Measurements from ENCODE around the gene C5orf15.

Gene C5orf15

DNA sequence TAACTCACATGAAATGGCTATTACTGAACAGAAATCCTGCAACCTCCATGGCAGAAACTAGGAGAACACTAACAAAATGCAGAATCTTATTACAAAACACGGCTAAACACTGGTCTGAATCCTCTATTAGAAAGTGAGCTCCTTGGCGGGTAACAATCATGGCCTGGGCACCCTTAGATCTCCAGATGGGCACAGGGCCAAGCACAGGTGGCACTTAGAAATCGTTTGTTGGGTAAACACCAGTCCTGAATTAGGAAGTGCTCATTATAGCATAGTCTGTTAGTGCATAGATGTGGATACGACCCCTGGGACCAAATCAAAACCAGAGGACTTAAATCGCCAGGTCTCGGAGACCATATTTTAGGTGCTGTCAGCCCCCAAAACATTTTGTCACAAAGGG is 22.0 kb upstream of the C5orf15 start:
- no peak for DNase-seq (ENCODE audit: low read depth in 1 of 2, low spot score in 1 of 2)
- H3K4me3 ChIP-seq (replicated peaks; ENCODE audit: insufficient read depth, low read length) = no peak overlapping the region
- TF ChIP-seq POLR2AphosphoS5 (IDR thresholded peaks at IDR 0.05; ENCODE audit: low read depth) (no peak), SPI1 (IDR thresholded peaks at IDR 0.05; ENCODE audit: borderline replicate concordance, low read depth) (no peak), CTCF (IDR thresholded peaks at IDR 0.05; ENCODE audit: insufficient read depth, low read length) (no peak), GABPA (IDR thresholded peaks at IDR 0.05; ENCODE audit: low read depth) (no peak)
- TF ChIP-seq, protein P1, sequence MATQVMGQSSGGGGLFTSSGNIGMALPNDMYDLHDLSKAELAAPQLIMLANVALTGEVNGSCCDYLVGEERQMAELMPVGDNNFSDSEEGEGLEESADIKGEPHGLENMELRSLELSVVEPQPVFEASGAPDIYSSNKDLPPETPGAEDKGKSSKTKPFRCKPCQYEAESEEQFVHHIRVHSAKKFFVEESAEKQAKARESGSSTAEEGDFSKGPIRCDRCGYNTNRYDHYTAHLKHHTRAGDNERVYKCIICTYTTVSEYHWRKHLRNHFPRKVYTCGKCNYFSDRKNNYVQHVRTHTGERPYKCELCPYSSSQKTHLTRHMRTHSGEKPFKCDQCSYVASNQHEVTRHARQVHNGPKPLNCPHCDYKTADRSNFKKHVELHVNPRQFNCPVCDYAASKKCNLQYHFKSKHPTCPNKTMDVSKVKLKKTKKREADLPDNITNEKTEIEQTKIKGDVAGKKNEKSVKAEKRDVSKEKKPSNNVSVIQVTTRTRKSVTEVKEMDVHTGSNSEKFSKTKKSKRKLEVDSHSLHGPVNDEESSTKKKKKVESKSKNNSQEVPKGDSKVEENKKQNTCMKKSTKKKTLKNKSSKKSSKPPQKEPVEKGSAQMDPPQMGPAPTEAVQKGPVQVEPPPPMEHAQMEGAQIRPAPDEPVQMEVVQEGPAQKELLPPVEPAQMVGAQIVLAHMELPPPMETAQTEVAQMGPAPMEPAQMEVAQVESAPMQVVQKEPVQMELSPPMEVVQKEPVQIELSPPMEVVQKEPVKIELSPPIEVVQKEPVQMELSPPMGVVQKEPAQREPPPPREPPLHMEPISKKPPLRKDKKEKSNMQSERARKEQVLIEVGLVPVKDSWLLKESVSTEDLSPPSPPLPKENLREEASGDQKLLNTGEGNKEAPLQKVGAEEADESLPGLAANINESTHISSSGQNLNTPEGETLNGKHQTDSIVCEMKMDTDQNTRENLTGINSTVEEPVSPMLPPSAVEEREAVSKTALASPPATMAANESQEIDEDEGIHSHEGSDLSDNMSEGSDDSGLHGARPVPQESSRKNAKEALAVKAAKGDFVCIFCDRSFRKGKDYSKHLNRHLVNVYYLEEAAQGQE (IDR thresholded peaks at IDR 0.05; ENCODE audit: insufficient replicate concordance, low read depth) = no peak
- H3K27ac ChIP-seq (replicated peaks) = no peak overlapping the region
- no peaks in the 10 kb centered on the region for H3K27me3 ChIP-seq (ENCODE audit: insufficient read depth, poor library complexity, severe bottlenecking)

GRCh38 chr5:133985540-133986180 is 17.2 kb upstream of the C5orf15 start:
- no peak for DNase-seq (ENCODE audit: low read depth in 1 of 2, low spot score in 1 of 2)
- Histone ChIP-seq H3K27me3 (ENCODE audit: insufficient read depth, poor library complexity, severe bottlenecking) (no peaks in the 10 kb centered on the region), H3K27ac (replicated peaks) (no peak overlapping the region), H3K4me3 (replicated peaks; ENCODE audit: insufficient read depth, low read length) (no peak overlapping the region)
- TF ChIP-seq CTCF (IDR thresholded peaks at IDR 0.05; ENCODE audit: insufficient read depth, low read length) = no peak
- TF ChIP-seq POLR2AphosphoS5 (IDR thresholded peaks at IDR 0.05; ENCODE audit: low read depth) = no peak
- TF ChIP-seq, protein P1 (IDR thresholded peaks at IDR 0.05; ENCODE audit: insufficient replicate concordance, low read depth) = no peak
- no peak for TF ChIP-seq SPI1 (IDR thresholded peaks at IDR 0.05; ENCODE audit: borderline replicate concordance, low read depth)
- TF ChIP-seq GABPA (IDR thresholded peaks at IDR 0.05; ENCODE audit: low read depth) = no peak

DNA sequence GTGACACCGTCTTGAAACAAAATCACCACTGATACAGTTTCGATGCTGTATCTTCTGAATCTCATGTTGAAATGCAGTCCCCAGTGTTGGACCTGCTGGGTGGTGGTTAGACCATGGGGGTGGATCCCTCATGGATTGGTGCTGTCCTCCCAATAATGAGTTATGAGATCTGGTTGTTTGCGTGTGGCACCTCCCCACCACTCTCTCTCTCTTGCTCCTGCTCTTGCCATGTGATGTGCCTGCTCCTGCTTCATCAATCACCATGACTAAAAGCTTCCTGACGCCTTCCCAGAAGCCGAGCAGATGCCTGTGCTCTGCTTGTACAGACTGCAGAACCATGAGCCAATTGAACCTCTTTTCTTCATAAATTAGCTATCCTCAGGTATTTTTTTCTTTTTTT is 15.2 kb upstream of the C5orf15 start:
- Histone ChIP-seq H3K27me3 (ENCODE audit: insufficient read depth, poor library complexity, severe bottlenecking) (no peaks in the 10 kb centered on the region), H3K4me3 (replicated peaks; ENCODE audit: insufficient read depth, low read length) (no peak overlapping the region), H3K27ac (replicated peaks) (no peak overlapping the region)
- no peak for TF ChIP-seq GABPA (IDR thresholded peaks at IDR 0.05; ENCODE audit: low read depth)
- TF ChIP-seq, protein P1 (IDR thresholded peaks at IDR 0.05; ENCODE audit: insufficient replicate concordance, low read depth) = no peak
- TF ChIP-seq POLR2AphosphoS5 (IDR thresholded peaks at IDR 0.05; ENCODE audit: low read depth) = no peak
- no peak for DNase-seq (ENCODE audit: low read depth in 1 of 2, low spot score in 1 of 2)

Data from HL-60 (cell line).